ENCODE measurements around the gene CFAP69.
A peak's percentile ranks its signal among the peaks of the same experiment; 100 is the strongest.
"Not testable (repeated sequence)": the region's sequence is repeated elsewhere in the genome, so short reads cannot be mapped to it uniquely, and the experiment has no call there.

Gene CFAP69

GRCh38 chr7:90345016-90345415 lies 100.0 kb downstream of the CFAP69 start:
- no peak for DNase-seq (ENCODE audit: low read depth)

- DNase-seq (ENCODE audit: low read depth), result no peak
Observed at GRCh38 chr7:90345595-90346335, 100.8 kb downstream of the CFAP69 start.

- DNase-seq (ENCODE audit: low read depth), result peak; percentile 80
Observed at GRCh38 chr7:90346336-90347125, 101.6 kb downstream of the CFAP69 start, which contains the start of gene GTPBP10. TSS of gene GTPBP10 (plus strand) at chr7:90346716. CDS start at chr7:90346742, 26 bp downstream.

- DNase-seq (ENCODE audit: low read depth), result no peak
Observed at GRCh38 chr7:90347759-90348158, 102.8 kb downstream of the CFAP69 start.

GRCh38 chr7:90349305-90349704 lies 104.3 kb downstream of the CFAP69 start:
- no peak for DNase-seq (ENCODE audit: low read depth)

GRCh38 chr7:90350032-90350431 lies 105.1 kb downstream of the CFAP69 start:
- not testable (repeated sequence) for DNase-seq (ENCODE audit: low read depth)

- no peak for DNase-seq (ENCODE audit: low read depth)
Observed at GRCh38 chr7:90351987-90352386, 107.0 kb downstream of the CFAP69 start.

Measured in non-pigmented ciliary epithelial cell (primary cell).